ENCODE results near the gene ATE1. TPM values are rescaled to one million over a fixed set of nuclear protein-coding genes. Genes with fewer than 3 reads are reported as not detected.

ATE1 gene
- total and polyA plus RNA-seq, 10 of the 15 experiments (the other 5 are each of a cell fraction or from before 2014, with no cell fraction given): 4.3 to 22.7 (median 15.9) TPM

GRCh38 chr10:121851786-121852185 lies 76.0 kb downstream of the ATE1 start:
- ATAC-seq: no peak
- no peak overlapping the region for H3K27ac ChIP-seq (ENCODE audit: control insufficient read depth, insufficient read depth)

More at GRCh38 chr10:121851786-121852185, 76.0 kb downstream of the ATE1 start:
- in situ Hi-C loops (cut with MboI): no loop called here
- no peaks in the 10 kb centered on the region for H3K9me3 ChIP-seq (replicated peaks; ENCODE audit: control insufficient read depth, insufficient read depth, low read length)
- RAD21 ChIA-PET (ENCODE audit: unreplicated experiment): interaction anchor here (0.9 kb wide), 1 partner anchor 15 kb away, joined by 3 read pairs; no protein-coding TSS in a partner anchor
- no peak overlapping the region for H3K4me2 ChIP-seq (ENCODE audit: control insufficient read depth, insufficient read depth)
- TF ChIP-seq CHD1 (IDR thresholded peaks at IDR 0.05; ENCODE audit: low read depth, low read length) (no peak), MTA2 (IDR thresholded peaks at IDR 0.05; ENCODE audit: low read depth) (no peak), ESRRA (IDR thresholded peaks at IDR 0.05; ENCODE audit: low read length) (no peak), MAX (IDR thresholded peaks at IDR 0.05; ENCODE audit: low read depth, low read length) (no peak), USF2 (IDR thresholded peaks at IDR 0.05; ENCODE audit: borderline replicate concordance, low read depth, low read length) (no peak), MEF2B (IDR thresholded peaks at IDR 0.05; ENCODE audit: partially characterized antibody, poor library complexity, severe bottlenecking) (no peak), NFYA (IDR thresholded peaks at IDR 0.05; ENCODE audit: borderline replicate concordance, low read depth, low read length) (no peak), YBX1 (IDR thresholded peaks at IDR 0.05) (no peak), CBX5 (IDR thresholded peaks at IDR 0.05; ENCODE audit: low read depth) (no peak), ZNF622 (IDR thresholded peaks at IDR 0.05) (no peak), SREBF2 (IDR thresholded peaks at IDR 0.05; ENCODE audit: low read length) (no peak), ZZZ3 (IDR thresholded peaks at IDR 0.05; ENCODE audit: control insufficient read depth, insufficient read length, low read depth) (no peak), MYB (IDR thresholded peaks at IDR 0.05; ENCODE audit: borderline replicate concordance, low read depth, low read length) (no peak), ZNF217 (IDR thresholded peaks at IDR 0.05) (no peak)
- TF ChIP-seq, protein P1, sequence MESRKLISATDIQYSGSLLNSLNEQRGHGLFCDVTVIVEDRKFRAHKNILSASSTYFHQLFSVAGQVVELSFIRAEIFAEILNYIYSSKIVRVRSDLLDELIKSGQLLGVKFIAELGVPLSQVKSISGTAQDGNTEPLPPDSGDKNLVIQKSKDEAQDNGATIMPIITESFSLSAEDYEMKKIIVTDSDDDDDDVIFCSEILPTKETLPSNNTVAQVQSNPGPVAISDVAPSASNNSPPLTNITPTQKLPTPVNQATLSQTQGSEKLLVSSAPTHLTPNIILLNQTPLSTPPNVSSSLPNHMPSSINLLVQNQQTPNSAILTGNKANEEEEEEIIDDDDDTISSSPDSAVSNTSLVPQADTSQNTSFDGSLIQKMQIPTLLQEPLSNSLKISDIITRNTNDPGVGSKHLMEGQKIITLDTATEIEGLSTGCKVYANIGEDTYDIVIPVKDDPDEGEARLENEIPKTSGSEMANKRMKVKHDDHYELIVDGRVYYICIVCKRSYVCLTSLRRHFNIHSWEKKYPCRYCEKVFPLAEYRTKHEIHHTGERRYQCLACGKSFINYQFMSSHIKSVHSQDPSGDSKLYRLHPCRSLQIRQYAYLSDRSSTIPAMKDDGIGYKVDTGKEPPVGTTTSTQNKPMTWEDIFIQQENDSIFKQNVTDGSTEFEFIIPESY (IDR thresholded peaks at IDR 0.05): no peak
- TF ChIP-seq, protein P2, sequence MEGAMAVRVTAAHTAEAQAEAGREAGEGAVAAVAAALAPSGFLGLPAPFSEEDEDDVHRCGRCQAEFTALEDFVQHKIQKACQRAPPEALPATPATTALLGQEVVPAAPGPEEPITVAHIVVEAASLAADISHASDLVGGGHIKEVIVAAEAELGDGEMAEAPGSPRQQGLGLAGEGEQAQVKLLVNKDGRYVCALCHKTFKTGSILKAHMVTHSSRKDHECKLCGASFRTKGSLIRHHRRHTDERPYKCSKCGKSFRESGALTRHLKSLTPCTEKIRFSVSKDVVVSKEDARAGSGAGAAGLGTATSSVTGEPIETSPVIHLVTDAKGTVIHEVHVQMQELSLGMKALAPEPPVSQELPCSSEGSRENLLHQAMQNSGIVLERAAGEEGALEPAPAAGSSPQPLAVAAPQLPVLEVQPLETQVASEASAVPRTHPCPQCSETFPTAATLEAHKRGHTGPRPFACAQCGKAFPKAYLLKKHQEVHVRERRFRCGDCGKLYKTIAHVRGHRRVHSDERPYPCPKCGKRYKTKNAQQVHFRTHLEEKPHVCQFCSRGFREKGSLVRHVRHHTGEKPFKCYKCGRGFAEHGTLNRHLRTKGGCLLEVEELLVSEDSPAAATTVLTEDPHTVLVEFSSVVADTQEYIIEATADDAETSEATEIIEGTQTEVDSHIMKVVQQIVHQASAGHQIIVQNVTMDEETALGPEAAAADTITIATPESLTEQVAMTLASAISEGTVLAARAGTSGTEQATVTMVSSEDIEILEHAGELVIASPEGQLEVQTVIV (IDR thresholded peaks at IDR 0.05; ENCODE audit: borderline replicate concordance, partially characterized antibody): no peak
- DNase-seq (ENCODE audit: low read depth, low spot score) (no peak), FAIRE-seq (no peak)
- SMC1A ChIA-PET (ENCODE audit: uncharacterized antibody, unreplicated experiment): no interaction called here
- no peaks in the 10 kb centered on the region for H3K79me2 ChIP-seq (ENCODE audit: control insufficient read depth, insufficient read depth, low read length)
- H3K9ac ChIP-seq (ENCODE audit: control insufficient read depth, insufficient read depth, low read length): no peak overlapping the region
- no peaks in the 10 kb centered on the region for H3K4me1 ChIP-seq (ENCODE audit: control insufficient read depth, insufficient read depth, low read length)
- WGBS (ENCODE audit: insufficient coverage, insufficient replicate concordance, low lambda C conversion rate, missing lambda C conversion rate): 94% methylated on average over 1 of the region's 1 CpG
- CTCF ChIA-PET: no interaction called here
- H4K20me1 ChIP-seq (ENCODE audit: control insufficient read depth, insufficient read depth): no peaks in the 10 kb centered on the region
- BruUV-seq (replicated peaks): no TSS peak
- POLR2A ChIA-PET: interaction anchor here (0.5 kb wide), 1 partner anchor 968 kb away, joined by 3 read pairs; no protein-coding TSS in a partner anchor
- no peak overlapping the region for H3K4me3 ChIP-seq
- intact Hi-C loops (cut with micrococcal nuclease; ENCODE audit: unreplicated experiment): no loop called here
- H3K36me3 ChIP-seq (ENCODE audit: control insufficient read depth in 2 of 2, insufficient read depth in 2 of 2, low read length in 1 of 2): peaks cover 0 to 6% of the 10 kb centered on the region in 2 experiments; a peak in 1 of 4 replicates
- H2AFZ ChIP-seq (ENCODE audit: control insufficient read depth, low read depth, low read length): no peak overlapping the region
- no peaks in the 10 kb centered on the region for H3K27me3 ChIP-seq (replicated peaks in 1 of 2; ENCODE audit: control insufficient read depth in 2 of 2, insufficient read depth in 2 of 2, low read length in 1 of 2)

Data from GM12878 (cell line).